Measurements from ENCODE around the gene MAMLD1.

DNA sequence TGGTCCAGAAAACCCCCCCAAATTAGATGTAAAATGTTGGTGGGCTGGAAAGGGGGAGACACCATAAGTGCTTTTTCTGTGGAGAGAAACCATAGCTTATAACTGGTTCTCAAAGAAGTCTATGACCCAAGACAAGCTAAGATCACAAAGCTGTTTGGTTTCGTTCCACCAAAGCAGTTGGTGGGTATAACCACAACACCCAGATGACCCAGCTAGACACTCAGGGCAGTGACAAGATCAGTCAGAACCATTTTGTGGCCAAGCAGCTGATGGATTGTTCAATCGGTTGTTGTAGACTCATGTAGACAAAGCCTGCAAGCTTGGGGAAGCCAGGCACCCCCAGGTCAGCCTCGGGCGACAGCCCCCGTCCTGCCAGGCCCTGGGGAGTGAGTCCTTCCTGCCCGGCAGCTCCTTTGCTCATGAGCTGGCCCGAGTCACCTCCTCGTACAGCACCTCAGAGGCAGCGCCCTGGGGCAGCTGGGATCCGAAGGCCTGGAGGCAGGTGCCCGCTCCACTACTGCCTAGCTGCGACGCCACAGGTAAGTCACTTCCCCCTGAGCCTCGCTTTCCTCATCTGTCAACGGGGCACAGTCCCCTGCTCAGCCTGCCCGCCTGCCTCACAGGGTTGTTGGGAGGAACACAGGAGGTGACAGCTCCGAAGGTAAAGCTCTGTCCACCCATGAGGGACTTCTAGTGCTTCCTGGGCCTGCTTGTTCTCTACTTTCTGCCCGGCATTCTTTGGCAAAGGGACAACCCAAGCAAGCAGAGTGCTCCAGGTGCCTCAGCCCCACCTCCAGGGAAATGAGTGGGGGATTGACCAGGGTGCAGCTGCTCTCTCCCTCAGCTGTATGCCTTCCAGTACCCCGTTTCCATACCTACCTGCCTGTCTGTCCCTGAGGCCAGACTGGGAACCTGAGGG lies 140.1 kb downstream of the MAMLD1 start:
- TF ChIP-seq RXRA (IDR thresholded peaks at IDR 0.05) (no peak), FOXA1 (IDR thresholded peaks at IDR 0.05) (no peak), JUND (IDR thresholded peaks at IDR 0.05) (no peak), SP1 (IDR thresholded peaks at IDR 0.05) (no peak)
- TF ChIP-seq, protein P1, sequence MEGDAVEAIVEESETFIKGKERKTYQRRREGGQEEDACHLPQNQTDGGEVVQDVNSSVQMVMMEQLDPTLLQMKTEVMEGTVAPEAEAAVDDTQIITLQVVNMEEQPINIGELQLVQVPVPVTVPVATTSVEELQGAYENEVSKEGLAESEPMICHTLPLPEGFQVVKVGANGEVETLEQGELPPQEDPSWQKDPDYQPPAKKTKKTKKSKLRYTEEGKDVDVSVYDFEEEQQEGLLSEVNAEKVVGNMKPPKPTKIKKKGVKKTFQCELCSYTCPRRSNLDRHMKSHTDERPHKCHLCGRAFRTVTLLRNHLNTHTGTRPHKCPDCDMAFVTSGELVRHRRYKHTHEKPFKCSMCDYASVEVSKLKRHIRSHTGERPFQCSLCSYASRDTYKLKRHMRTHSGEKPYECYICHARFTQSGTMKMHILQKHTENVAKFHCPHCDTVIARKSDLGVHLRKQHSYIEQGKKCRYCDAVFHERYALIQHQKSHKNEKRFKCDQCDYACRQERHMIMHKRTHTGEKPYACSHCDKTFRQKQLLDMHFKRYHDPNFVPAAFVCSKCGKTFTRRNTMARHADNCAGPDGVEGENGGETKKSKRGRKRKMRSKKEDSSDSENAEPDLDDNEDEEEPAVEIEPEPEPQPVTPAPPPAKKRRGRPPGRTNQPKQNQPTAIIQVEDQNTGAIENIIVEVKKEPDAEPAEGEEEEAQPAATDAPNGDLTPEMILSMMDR (IDR thresholded peaks at IDR 0.05; ENCODE audit: low read depth, low read length, missing input control): no peak
